ENCODE measurements around the gene ERMAP.

The ERMAP gene

DNA sequence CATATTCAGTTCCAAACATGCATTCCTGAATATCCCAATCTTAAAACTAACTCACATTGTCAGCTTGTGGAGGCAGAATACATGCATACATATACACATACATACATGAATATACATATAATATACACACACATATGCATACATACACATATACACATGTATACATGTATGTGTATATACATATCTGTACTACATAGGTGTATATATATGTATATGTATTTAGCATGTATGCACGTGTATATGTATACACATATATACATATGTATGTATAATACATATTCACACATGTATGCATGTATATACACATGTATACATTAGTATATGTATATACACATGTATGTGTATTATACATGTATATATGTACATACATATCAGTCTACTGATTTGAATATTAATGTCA is 28.3 kb downstream of the ERMAP start:
- no peak overlapping the region for H3K4me3 ChIP-seq (ENCODE audit: low read depth, low read length)
- TF ChIP-seq, protein P1, sequence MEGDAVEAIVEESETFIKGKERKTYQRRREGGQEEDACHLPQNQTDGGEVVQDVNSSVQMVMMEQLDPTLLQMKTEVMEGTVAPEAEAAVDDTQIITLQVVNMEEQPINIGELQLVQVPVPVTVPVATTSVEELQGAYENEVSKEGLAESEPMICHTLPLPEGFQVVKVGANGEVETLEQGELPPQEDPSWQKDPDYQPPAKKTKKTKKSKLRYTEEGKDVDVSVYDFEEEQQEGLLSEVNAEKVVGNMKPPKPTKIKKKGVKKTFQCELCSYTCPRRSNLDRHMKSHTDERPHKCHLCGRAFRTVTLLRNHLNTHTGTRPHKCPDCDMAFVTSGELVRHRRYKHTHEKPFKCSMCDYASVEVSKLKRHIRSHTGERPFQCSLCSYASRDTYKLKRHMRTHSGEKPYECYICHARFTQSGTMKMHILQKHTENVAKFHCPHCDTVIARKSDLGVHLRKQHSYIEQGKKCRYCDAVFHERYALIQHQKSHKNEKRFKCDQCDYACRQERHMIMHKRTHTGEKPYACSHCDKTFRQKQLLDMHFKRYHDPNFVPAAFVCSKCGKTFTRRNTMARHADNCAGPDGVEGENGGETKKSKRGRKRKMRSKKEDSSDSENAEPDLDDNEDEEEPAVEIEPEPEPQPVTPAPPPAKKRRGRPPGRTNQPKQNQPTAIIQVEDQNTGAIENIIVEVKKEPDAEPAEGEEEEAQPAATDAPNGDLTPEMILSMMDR (IDR thresholded peaks at IDR 0.05; ENCODE audit: low read depth, low read length), result no peak

DNA sequence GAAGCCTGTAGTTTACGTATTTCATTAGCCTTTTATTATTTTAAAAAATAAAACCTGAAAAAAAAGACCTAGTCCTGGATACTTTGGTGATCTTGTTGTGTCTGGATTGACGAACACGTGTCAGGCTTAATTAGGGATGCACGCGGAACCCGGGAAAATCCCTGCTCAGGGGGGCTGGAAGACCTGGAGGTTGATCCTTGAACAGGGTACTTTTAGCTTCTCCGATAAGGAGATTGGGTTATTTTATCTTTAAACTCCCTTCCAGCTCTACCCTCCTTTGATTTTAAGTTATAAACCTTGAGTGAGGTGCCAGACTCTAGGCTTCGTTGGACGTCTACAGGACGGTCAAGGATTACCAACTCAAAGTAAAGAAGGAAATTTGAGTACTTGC is 28.9 kb downstream of the ERMAP start:
- H3K4me3 ChIP-seq (ENCODE audit: low read depth, low read length), result peak overlapping the region; percentile 79
- TF ChIP-seq, protein P1 (IDR thresholded peaks at IDR 0.05; ENCODE audit: low read depth, low read length), result no peak

DNA sequence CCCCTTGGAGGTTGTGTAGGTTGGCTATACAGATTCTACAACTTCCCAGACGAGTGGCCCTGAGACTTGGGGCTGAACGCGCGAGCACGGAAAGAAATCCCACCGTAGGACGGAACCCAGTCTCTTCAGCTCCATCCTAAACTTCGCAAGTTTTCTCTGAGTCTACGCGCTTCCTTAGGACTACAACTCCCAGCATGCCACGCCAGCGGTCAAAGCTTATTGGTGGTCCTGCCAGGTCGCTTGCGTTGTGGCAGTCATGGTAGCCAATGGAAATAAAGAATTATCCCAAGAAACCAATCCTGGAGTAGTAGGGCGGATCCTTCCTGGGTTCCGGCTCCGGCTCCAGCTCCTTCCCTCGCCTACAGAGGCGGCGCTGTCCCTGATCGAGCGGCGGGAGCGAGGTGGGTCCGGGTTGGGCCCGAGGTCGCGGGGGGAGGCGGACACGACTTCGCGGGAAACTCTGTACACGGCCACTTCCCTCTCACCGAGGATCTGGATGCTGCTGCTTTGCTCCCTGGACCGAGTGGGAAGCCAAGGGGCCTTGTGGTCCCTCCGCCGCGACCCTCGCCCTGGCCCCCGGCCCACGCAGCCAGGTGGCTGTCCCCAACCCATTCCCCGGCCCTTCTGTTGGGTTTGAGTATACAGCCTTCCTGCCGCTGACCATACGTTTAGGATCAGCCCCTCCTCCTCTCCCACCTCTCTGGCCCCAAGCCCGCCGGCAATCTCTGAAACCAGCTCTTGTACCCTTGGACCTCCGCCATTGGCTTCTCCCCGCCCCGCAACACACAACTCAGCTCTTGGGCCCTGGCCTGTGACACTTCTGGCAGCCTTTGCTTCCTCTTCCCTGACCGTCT is 29.6 kb downstream of the ERMAP start, which contains the start of gene ZNF691:
ZNF691 (plus strand) TSS at position 357 of the 854 bp plus-strand sequence. CDS start 3,046 bp downstream, outside the sequence.
- peak within 1 kb of the TSS; percentile 79 for H3K4me3 ChIP-seq (ENCODE audit: low read depth, low read length)
- TF ChIP-seq, protein P1 (IDR thresholded peaks at IDR 0.05; ENCODE audit: low read depth, low read length), result peak; percentile 41; the same call in 1 of the 2 replicates

DNA sequence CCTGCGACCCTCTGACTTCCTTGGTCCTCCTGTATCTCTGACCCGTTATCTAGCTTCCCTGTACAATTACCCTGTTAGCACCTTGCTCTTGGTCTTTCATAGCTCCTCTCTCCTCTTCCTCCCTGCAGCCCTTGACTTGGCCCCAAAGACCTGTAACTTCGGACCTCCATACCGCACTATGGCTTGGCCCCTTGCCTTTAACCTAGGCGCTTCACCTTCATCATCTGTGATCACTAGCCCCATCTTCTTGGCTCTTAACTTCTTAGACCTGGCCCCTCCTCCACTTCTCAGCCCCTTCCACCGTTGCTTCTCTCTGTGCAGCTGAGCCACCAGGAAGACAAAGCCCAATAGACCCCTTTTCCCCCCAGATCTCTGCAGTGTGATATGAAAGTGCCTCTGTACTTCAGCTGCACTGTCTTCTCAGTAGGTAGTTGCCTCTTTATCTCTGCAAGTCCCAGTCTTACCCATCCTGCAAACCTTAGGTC is 30.2 kb downstream of the ERMAP start:
- TF ChIP-seq, protein P1 (IDR thresholded peaks at IDR 0.05; ENCODE audit: low read depth, low read length), result no peak
- peak overlapping the region; percentile 79 for H3K4me3 ChIP-seq (ENCODE audit: low read depth, low read length)

DNA sequence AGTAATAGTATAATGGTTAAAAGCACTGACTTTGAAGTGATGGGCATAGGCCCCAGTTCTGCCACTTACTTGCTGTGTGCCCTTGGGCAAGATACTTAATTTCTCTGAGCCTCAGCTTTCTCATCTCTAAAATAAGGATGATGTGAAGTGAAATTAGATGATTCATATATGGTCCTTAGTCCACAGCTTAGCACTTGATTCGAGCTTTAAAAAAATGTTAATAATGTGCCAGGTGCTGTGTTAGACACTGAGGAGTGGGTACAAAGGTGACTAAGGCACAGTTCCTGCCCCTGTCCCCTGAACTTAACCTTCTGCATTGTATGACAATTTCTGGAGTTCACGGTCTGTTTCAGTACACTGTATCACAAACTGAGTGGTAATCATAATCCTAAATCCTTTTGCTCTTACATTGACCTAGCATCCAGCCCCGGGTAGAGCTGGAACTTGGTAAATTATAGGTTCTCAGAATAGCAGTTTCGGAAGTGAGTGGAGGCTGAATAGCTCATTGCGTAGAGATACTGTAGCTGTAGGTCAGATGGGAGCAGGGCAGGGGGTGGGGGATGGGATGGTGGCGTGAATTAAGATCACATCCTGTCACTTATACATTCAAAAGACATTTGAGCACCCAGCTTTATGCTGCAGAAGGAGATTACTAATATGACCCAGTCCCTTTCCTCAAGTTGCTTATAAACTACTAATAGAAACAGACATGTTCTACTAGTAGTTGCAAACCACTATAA is 31.0 kb downstream of the ERMAP start:
- H3K4me3 ChIP-seq (ENCODE audit: low read depth, low read length), result peak overlapping the region; percentile 79
- TF ChIP-seq, protein P1 (IDR thresholded peaks at IDR 0.05; ENCODE audit: low read depth, low read length), result no peak

DNA sequence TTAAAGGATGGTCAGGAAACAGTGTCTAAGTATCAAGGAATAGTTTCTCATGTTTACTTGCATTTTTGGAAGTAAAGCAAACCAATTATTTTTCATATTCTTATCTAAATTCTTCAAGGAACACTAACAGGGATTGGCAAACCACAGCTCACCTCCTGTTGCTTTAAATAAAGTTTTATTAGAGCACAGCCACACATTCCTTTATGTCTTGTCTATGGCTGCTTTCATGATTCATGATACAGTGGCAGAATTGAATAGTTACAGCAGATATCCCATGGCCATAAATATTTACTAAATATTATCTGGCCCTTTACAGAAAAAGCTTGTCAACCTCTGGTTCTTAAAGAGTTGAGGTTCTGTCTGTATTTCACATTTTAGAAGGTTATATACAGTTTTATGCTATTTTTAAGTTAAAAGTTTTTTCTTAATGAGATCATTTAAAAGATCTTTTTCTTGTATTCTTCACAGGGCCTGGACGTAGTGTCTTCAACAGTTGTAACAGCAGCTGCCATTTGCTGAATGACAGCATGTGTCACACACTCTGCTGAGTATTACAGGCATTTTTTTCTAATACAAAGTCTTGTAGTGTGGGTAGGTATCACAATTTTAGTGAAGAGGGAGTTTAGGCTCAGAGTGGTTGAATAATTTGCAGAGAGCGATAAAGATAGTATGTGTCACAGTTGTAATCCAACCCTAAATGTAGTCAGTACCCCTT is 32.1 kb downstream of the ERMAP start:
- H3K4me3 ChIP-seq (ENCODE audit: low read depth, low read length), result no peak overlapping the region
- TF ChIP-seq, protein P1 (IDR thresholded peaks at IDR 0.05; ENCODE audit: low read depth, low read length), result no peak

All from WI38 (cell line).